ENCODE measurements around the gene TTC28.
"Not testable (repeated sequence)": the region's sequence is repeated elsewhere in the genome, so short reads cannot be mapped to it uniquely, and the experiment has no call there.

TTC28 gene

GRCh38 chr22:28402060-28402459 lies 277.6 kb downstream of the TTC28 start:
- DNase-seq: no peak

- no peak for DNase-seq
Measured at GRCh38 chr22:28398981-28399380, 280.7 kb downstream of the TTC28 start.

- no peak for DNase-seq
Measured at GRCh38 chr22:28398355-28398754, 281.3 kb downstream of the TTC28 start.

- DNase-seq: no peak
Measured at GRCh38 chr22:28397306-28397705, 282.3 kb downstream of the TTC28 start.

GRCh38 chr22:28395920-28396753 lies 283.5 kb downstream of the TTC28 start:
- no peak for DNase-seq

- no peak for DNase-seq
Measured at GRCh38 chr22:28395520-28395919, 284.1 kb downstream of the TTC28 start.

- DNase-seq: no peak
Measured at GRCh38 chr22:28394513-28395110, 285.0 kb downstream of the TTC28 start.

- DNase-seq: no peak
Measured at GRCh38 chr22:28381429-28382167, 298.0 kb downstream of the TTC28 start.

GRCh38 chr22:28379951-28380350 lies 299.7 kb downstream of the TTC28 start:
- DNase-seq: no peak

GRCh38 chr22:28379075-28379779 lies 300.4 kb downstream of the TTC28 start:
- no peak for DNase-seq

- no peak for DNase-seq
Measured at GRCh38 chr22:28375761-28376534, 303.7 kb downstream of the TTC28 start.

- no peak for DNase-seq
Measured at GRCh38 chr22:28373831-28374230, 305.8 kb downstream of the TTC28 start.

GRCh38 chr22:28369854-28370253 lies 309.8 kb downstream of the TTC28 start:
- DNase-seq: no peak

GRCh38 chr22:28366856-28367255 lies 312.8 kb downstream of the TTC28 start:
- no peak for DNase-seq

GRCh38 chr22:28365371-28365770 lies 314.3 kb downstream of the TTC28 start:
- no peak for DNase-seq

- not testable (repeated sequence) for DNase-seq
Measured at GRCh38 chr22:28364105-28364504, 315.5 kb downstream of the TTC28 start.

GRCh38 chr22:28360939-28361338 lies 318.7 kb downstream of the TTC28 start:
- DNase-seq: no peak

GRCh38 chr22:28358312-28358711 lies 321.3 kb downstream of the TTC28 start:
- no peak for DNase-seq

- DNase-seq: no peak
Measured at GRCh38 chr22:28357193-28357592, 322.4 kb downstream of the TTC28 start.

- DNase-seq: no peak
Measured at GRCh38 chr22:28351476-28351875, 328.2 kb downstream of the TTC28 start.

- DNase-seq: no peak
Measured at GRCh38 chr22:28348613-28349609, 330.7 kb downstream of the TTC28 start.

Data from NCI-H2107 (cell line).